Epithelial cell of proximal tubule (primary cell): Measurements from ENCODE around the gene DUSP22. TPM values are rescaled to one million over a fixed set of nuclear protein-coding genes. Genes with fewer than 3 reads are reported as not detected.

Experiments used
- DNase-seq: peaks from one replicate; pipeline ENCODE4 v3.0.0-alpha.2; 2011; ENCODE audit warnings: low read depth
- H3K4me3 ChIP-seq: 2 replicates; pipeline ENCODE4 v1.5.1; 2011; ENCODE audit warnings: low read depth, mild to moderate bottlenecking, low read length
- total RNA-seq: library from RNA; depleted of rRNA; stranded (reverse); fragments of >200 nt; gene quantifications from 2 replicates; pipeline ENCODE4 v1.2.3, GENCODE V29; 2015
- TF ChIP-seq, protein P1 (sequence below): conservative IDR thresholded peaks from 2 replicates; pipeline ENCODE4 v1.5.1; 2012; ENCODE audit warnings: low read depth, mild to moderate bottlenecking, low read length

DUSP22 gene
- total RNA-seq, 1 donor from 2014 or later, result 25.3 TPM

GRCh38 chr6:387293-387741 is 95.0 kb downstream of the DUSP22 start:
- TF ChIP-seq, protein P1, sequence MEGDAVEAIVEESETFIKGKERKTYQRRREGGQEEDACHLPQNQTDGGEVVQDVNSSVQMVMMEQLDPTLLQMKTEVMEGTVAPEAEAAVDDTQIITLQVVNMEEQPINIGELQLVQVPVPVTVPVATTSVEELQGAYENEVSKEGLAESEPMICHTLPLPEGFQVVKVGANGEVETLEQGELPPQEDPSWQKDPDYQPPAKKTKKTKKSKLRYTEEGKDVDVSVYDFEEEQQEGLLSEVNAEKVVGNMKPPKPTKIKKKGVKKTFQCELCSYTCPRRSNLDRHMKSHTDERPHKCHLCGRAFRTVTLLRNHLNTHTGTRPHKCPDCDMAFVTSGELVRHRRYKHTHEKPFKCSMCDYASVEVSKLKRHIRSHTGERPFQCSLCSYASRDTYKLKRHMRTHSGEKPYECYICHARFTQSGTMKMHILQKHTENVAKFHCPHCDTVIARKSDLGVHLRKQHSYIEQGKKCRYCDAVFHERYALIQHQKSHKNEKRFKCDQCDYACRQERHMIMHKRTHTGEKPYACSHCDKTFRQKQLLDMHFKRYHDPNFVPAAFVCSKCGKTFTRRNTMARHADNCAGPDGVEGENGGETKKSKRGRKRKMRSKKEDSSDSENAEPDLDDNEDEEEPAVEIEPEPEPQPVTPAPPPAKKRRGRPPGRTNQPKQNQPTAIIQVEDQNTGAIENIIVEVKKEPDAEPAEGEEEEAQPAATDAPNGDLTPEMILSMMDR, result no peak
- no peak for DNase-seq
- no peak overlapping the region for H3K4me3 ChIP-seq

DNA sequence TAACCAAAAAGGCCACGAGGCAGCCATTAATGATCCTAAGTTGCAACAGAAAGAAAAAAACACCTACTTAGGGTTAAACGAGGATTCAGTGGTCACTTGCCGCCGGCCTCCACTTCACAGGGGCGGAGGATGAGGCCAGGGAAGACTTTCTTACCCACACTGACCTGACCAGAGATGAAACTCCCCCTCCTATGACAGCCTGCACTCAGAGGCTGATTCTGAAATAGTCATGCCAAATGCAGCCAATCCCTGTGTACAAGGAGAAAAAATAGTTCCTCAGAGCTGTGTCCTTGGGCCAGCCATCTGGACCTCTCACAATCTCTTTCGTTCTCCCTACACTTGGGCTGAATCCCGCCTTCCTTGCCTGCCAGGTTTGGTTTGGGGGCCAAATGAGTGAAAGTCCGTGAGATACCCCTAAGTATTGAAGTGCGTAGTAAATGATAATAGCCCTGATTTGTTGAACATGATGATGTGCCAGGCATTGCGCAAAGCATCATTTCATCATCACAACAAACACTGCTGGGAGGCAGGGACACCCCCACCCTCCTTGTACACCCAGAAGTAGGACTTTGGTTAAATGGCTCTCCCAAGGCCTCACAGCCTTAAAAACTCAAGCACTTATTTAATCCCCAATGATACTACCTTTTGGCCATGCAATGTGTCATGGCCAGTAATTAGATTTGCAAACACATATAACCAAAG is 96.1 kb downstream of the DUSP22 start:
- H3K4me3 ChIP-seq, result no peak overlapping the region
- DNase-seq, result no peak
- TF ChIP-seq, protein P1, result no peak

DNA sequence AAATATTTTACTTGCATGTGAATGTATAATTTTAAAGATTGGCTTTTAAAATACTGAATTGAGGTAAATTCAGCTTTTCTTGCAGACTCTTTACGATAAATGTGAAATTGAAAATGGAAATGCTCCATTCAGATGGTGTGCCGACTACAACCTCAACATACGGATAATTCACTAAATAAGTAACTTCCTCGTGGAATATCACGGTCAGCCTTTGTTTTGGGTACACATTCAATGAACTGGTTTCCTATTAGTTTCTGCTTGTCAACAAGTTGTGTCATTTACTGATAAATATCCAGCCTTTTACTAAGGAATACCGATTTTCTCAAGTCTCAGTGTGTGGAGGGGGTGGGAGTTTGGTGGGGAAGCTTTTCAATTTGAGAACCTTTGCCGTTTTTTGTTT is 96.9 kb downstream of the DUSP22 start:
- TF ChIP-seq, protein P1, result no peak
- H3K4me3 ChIP-seq, result no peak overlapping the region
- no peak for DNase-seq

- no peak for DNase-seq
- TF ChIP-seq, protein P1, result peak; percentile 33
- no peak overlapping the region for H3K4me3 ChIP-seq
Measured at GRCh38 chr6:389622-390021, 97.3 kb downstream of the DUSP22 start.

- TF ChIP-seq, protein P1, result peak; percentile 5
- H3K4me3 ChIP-seq, result peak overlapping the region; percentile 42
- DNase-seq, result no peak
Measured at GRCh38 chr6:390914-391558, 98.7 kb downstream of the DUSP22 start.

- no peak for DNase-seq
- TF ChIP-seq, protein P1, result no peak
Measured at GRCh38 chr6:391559-392440, 99.5 kb downstream of the DUSP22 start, which contains the start of gene IRF4. Gene IRF4 (plus strand): TSS chr6:391752. CDS start chr6:393153, 1,401 bp downstream.

More at GRCh38 chr6:391559-392440, 99.5 kb downstream of the DUSP22 start, which contains the start of gene IRF4:
- H3K4me3 ChIP-seq, result peak within 1 kb of the TSS; percentile 45
